VCaP (cell line): ENCODE results near the gene NCKAP5.

ENCODE experiments used
- H3K27ac ChIP-seq: fragments of 450-650 bp; 2 replicates; pipeline ENCODE4 v1.5.1; 2017
- TF ChIP-seq, protein P1 (sequence below): fragments of 450-650 bp; conservative IDR thresholded peaks from 2 replicates; pipeline ENCODE4 v1.5.1; 2017; ENCODE audit warnings: mild to moderate bottlenecking, moderate library complexity

The NCKAP5 gene

DNA sequence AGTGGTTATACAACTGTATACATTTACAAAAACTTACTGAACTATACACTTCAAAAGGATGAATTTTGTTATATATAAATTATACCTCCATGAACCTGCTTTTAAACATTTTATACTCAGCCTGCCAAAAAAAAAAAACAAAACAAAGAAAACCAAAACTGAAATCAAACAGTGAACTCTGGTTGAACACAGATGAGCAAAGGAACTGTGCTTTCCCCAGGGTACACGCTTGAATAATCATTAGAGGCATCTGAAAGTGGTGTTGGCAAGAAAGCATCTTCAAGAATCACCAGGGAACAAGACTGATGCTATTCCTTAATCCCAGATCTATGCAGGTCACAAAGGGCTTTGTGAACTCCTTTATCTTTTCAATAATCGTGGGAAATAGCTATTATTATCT lies 821.2 kb downstream of the NCKAP5 start:
- no peak overlapping the region for H3K27ac ChIP-seq
- TF ChIP-seq, protein P1, sequence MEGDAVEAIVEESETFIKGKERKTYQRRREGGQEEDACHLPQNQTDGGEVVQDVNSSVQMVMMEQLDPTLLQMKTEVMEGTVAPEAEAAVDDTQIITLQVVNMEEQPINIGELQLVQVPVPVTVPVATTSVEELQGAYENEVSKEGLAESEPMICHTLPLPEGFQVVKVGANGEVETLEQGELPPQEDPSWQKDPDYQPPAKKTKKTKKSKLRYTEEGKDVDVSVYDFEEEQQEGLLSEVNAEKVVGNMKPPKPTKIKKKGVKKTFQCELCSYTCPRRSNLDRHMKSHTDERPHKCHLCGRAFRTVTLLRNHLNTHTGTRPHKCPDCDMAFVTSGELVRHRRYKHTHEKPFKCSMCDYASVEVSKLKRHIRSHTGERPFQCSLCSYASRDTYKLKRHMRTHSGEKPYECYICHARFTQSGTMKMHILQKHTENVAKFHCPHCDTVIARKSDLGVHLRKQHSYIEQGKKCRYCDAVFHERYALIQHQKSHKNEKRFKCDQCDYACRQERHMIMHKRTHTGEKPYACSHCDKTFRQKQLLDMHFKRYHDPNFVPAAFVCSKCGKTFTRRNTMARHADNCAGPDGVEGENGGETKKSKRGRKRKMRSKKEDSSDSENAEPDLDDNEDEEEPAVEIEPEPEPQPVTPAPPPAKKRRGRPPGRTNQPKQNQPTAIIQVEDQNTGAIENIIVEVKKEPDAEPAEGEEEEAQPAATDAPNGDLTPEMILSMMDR, result no peak

DNA sequence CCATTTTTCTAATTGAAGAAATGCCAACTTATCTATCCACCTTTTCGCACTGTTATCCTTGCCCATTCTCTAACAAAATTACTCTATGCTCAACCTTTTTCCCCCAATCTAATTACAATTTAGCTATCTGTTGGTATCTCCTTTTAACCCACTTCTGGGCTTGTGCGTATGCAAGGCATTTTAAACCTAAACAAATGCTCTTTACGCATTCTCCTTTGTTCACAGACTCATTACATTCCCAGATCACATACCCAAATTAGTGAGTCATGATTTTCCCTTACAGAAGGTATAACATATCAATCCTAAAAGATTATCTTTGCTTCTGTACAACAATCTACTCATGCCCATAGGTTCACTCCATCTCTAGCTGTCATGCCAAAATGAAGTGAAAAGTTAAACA lies 826.5 kb downstream of the NCKAP5 start:
- TF ChIP-seq, protein P1, result no peak
- no peak overlapping the region for H3K27ac ChIP-seq

DNA sequence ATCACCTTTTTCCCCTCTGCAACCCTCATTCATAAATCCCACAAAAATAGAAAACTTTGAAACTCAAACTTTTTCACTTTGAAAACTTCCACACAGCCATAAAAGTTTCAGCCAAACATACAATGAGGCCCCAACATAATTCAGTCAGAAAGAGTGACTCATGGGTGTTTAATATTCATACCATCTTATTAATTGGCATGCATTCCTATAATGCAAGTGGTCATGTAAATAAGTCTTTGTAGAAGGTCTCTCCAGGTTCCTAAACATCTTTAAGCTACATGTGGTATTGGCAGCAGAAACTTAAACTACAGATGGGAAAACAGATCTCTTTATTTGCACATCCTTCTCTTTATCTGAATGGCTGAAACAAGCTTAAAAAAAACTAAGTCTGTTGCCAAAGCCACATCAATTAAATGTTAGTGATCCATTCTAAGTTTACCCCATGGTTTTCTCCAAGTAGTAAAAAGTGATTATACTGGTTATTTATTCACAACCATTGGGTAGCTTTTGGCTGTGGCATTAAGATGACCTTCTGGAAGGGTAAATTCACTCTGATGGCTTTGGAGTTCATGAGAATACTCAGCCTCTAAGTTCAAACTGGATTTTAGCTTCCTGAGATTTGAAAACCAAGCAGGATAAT lies 828.1 kb downstream of the NCKAP5 start:
- TF ChIP-seq, protein P1, result no peak

DNA sequence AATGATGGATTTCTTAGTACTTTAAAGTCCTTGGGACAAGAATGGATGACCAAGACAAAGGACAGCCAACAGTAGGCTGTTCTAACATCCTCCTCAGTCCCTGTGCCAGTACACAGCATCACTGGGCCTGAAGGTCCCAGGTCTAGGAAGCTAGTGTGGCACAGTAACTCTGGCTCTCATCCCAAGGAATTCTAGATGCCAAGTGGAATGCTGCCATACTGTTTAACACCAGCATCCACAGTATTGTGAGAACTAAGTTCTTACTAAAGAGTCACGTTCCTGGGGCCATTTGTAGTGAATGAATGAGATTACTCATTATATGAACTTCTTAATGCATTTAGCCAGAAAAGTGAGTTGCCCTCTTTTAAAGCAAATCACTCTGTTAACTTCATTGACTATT lies 830.0 kb downstream of the NCKAP5 start:
- TF ChIP-seq, protein P1, result no peak
- no peak overlapping the region for H3K27ac ChIP-seq

More for the DNA sequence above, 828.1 kb downstream of the NCKAP5 start:
- no peak overlapping the region for H3K27ac ChIP-seq

DNA sequence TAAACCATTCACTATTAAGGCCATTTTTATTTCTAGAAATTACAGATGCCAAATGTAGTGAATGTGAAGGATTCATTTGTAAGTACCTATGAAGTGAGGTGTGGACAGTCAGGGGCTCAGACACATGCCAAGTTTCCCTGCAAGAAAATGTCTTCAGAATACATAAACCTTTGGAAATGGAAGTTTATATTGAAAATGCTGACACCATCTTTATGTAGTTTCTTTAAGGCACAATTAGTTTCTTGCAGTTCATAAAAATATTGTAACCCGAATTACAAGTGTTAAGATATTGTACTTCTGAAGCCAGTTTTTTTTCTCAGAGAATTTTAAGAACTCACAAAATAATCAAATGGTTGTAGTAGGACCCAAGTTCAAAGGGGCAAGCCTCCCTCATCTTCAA lies 832.2 kb downstream of the NCKAP5 start:
- TF ChIP-seq, protein P1, result no peak
- no peak overlapping the region for H3K27ac ChIP-seq

DNA sequence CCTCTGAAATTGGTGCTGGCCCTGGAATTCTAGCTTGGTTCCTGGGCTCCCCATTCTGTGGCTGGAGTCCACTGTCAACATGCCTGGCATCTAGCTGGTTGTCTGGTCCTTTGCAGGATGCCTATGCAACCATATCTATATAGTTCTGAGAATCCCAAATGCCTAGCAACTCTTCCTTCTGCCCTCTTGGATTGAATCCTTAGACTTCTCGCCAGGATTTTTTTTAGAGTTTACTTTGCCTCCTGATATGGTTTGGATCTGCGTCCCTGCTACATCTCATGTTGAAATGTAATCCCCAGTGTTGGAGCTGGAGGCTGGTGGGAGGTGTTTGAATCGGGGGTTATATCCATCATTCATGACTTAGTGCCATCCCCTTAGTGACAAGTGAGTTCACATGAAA lies 833.3 kb downstream of the NCKAP5 start:
- TF ChIP-seq, protein P1, result no peak
- no peak overlapping the region for H3K27ac ChIP-seq

DNA sequence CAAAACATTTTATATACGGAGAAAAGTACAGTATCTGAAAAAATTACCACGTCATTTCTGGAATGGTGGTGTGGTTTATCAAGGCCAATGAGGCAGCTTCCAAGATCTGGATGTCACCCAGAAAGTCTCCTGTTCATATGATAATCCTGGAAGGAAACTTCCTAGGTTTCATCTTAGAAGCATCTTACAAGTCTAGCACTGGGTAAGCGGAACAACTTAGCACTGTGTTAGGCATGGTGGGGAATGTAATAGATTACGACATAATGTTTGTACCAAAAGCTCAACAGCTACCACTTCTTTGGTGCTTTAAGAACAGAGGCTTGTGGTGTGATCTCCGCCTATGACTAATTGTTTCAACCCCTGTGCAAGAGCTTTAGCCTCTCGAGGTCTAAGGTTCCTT lies 835.2 kb downstream of the NCKAP5 start:
- TF ChIP-seq, protein P1, result no peak
- H3K27ac ChIP-seq, result no peak overlapping the region
